ENCODE measurements around the gene ADAD2. TPM values are rescaled to one million over a fixed set of nuclear protein-coding genes. Genes with fewer than 3 reads are reported as not detected.

ADAD2 gene
- total and polyA plus RNA-seq, 2 donors (not counting 3 experiments of a cell fraction or from before 2014, with no cell fraction given), result 0.04 TPM; not detected in 1

DNA sequence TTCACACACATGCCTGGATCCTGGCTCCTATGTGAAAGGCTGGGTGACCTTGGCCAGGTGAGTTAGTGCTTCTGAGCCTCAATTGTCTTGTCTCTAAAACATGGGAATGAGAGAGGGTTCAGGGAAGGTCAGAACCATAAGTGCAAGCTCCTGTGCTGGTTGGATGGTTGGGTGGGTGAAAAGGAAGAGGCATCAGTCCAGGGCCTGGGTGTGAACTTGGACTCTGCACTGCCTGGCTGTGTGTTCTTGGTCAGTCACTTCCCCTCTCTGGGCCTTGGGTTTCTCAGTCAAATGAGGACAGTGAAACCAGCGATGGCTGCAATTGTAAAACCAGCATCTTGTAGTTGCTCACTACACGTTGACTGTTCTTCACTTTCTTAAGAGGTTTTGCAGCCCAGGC is 49.5 kb downstream of the ADAD2 start:
- intact Hi-C loops (cut with micrococcal nuclease), result no loop called here
- CTCF ChIA-PET, result interaction anchor here (0.6 kb wide), 1 partner anchor 246 kb away, joined by 3 read pairs; no protein-coding TSS in a partner anchor
- no peak for FAIRE-seq

More for the DNA sequence above, 49.5 kb downstream of the ADAD2 start:
- no peak for DNase-seq (ENCODE audit: low read depth, low spot score)
- Histone ChIP-seq H3K9me3 (replicated peaks; ENCODE audit: control insufficient read depth, insufficient read depth, low read length) (no peaks in the 10 kb centered on the region), H2AFZ (ENCODE audit: low read depth, low read length) (no peak overlapping the region), H3K9ac (replicated peaks; ENCODE audit: extremely low read depth, insufficient read depth, low read length) (no peak overlapping the region), H3K4me2 (ENCODE audit: insufficient read depth, low read length) (no peak overlapping the region), H3K4me3 (replicated peaks in 1 of 3; ENCODE audit: insufficient read depth in 1 of 3, low read depth in 1 of 3, low read length in 3 of 3) (no peak overlapping the region), H3K9me1 (replicated peaks; ENCODE audit: control insufficient read depth, extremely low read depth, insufficient read depth, low read length) (no peaks in the 10 kb centered on the region), H3K27ac (ENCODE audit: insufficient read depth, low read depth, low read length) (no peak overlapping the region), H3K4me1 (ENCODE audit: control insufficient read depth, extremely low read depth, insufficient read depth, low read length) (no peaks in the 10 kb centered on the region), H4K20me1 (replicated peaks; ENCODE audit: control insufficient read depth, extremely low read depth, insufficient read depth, low read length) (no peaks in the 10 kb centered on the region), H3K36me3 (ENCODE audit: control insufficient read depth in 2 of 2, extremely low read depth in 1 of 2, insufficient read depth in 2 of 2, low read length in 2 of 2) (no peaks in the 10 kb centered on the region), H3K79me2 (ENCODE audit: control insufficient read depth, insufficient read depth, low read length) (no peaks in the 10 kb centered on the region), H3K27me3 (ENCODE audit: control insufficient read depth in 2 of 2, insufficient read depth in 2 of 2, low read length in 2 of 2) (peaks cover 5 to 6% of the 10 kb centered on the region in 2 experiments)
- TF ChIP-seq, protein P1, sequence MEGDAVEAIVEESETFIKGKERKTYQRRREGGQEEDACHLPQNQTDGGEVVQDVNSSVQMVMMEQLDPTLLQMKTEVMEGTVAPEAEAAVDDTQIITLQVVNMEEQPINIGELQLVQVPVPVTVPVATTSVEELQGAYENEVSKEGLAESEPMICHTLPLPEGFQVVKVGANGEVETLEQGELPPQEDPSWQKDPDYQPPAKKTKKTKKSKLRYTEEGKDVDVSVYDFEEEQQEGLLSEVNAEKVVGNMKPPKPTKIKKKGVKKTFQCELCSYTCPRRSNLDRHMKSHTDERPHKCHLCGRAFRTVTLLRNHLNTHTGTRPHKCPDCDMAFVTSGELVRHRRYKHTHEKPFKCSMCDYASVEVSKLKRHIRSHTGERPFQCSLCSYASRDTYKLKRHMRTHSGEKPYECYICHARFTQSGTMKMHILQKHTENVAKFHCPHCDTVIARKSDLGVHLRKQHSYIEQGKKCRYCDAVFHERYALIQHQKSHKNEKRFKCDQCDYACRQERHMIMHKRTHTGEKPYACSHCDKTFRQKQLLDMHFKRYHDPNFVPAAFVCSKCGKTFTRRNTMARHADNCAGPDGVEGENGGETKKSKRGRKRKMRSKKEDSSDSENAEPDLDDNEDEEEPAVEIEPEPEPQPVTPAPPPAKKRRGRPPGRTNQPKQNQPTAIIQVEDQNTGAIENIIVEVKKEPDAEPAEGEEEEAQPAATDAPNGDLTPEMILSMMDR (IDR thresholded peaks at IDR 0.05; ENCODE audit: extremely low read depth in 1 of 2, insufficient read depth in 1 of 2, low read depth in 1 of 2, low read length in 2 of 2), result no peak
- TF ChIP-seq EZH2 (IDR thresholded peaks at IDR 0.05; ENCODE audit: borderline replicate concordance, low read depth, low read length, severe bottlenecking), result no peak
- TF ChIP-seq, protein P2, sequence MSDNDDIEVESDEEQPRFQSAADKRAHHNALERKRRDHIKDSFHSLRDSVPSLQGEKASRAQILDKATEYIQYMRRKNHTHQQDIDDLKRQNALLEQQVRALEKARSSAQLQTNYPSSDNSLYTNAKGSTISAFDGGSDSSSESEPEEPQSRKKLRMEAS (IDR thresholded peaks at IDR 0.05; ENCODE audit: insufficient read depth, insufficient read length), result no peak
- no peak for TF ChIP-seq POLR2A (IDR thresholded peaks at IDR 0.05; ENCODE audit: low read depth, low read length)
- TF ChIP-seq FOS (IDR thresholded peaks at IDR 0.05; ENCODE audit: borderline replicate concordance, insufficient read depth, low read length), result no peak
- no peak for TF ChIP-seq MYC (IDR thresholded peaks at IDR 0.05; ENCODE audit: low read depth, low read length)
- TF ChIP-seq JUN (IDR thresholded peaks at IDR 0.05; ENCODE audit: borderline replicate concordance, insufficient read depth, insufficient read length, low read depth), result no peak
- TF ChIP-seq POLR2AphosphoS5 (IDR thresholded peaks at IDR 0.05; ENCODE audit: insufficient read depth, low read depth, low read length), result no peak
- no TSS peak for BruUV-seq (replicated peaks)
- POLR2A ChIA-PET, result no interaction called here
- dilution Hi-C loops (cut with MboI; ENCODE audit: extremely low pct_ligation_motif_present, low sequenced_read_pairs), result loop anchor here (25.0 kb wide), 1 partner anchor 172 kb away; no protein-coding TSS in a partner anchor
